Measurements from ENCODE around the gene FHAD1. TPM values are rescaled to one million over a fixed set of nuclear protein-coding genes. Genes with fewer than 3 reads are reported as not detected.

FHAD1 gene
- total and polyA plus RNA-seq, 9 of the 15 experiments (the other 6 are each of a cell fraction or from before 2014, with no cell fraction given) = 0.32 to 2.1 (median 1.5) TPM; not detected in 1

GRCh38 chr1:15332952-15333715, 86.1 kb downstream of the FHAD1 start (continued):
- TF ChIP-seq, protein P1, sequence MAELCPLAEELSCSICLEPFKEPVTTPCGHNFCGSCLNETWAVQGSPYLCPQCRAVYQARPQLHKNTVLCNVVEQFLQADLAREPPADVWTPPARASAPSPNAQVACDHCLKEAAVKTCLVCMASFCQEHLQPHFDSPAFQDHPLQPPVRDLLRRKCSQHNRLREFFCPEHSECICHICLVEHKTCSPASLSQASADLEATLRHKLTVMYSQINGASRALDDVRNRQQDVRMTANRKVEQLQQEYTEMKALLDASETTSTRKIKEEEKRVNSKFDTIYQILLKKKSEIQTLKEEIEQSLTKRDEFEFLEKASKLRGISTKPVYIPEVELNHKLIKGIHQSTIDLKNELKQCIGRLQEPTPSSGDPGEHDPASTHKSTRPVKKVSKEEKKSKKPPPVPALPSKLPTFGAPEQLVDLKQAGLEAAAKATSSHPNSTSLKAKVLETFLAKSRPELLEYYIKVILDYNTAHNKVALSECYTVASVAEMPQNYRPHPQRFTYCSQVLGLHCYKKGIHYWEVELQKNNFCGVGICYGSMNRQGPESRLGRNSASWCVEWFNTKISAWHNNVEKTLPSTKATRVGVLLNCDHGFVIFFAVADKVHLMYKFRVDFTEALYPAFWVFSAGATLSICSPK (IDR thresholded peaks at IDR 0.05; ENCODE audit: borderline replicate concordance) = no peak
- TF ChIP-seq ZNF316 (IDR thresholded peaks at IDR 0.05) = peak; percentile 73
- TF ChIP-seq ZC3H8 (IDR thresholded peaks at IDR 0.05) = no peak
- TF ChIP-seq ZNF408 (CRISPR knock-in tag; IDR thresholded peaks at IDR 0.05; ENCODE audit: low read depth) = no peak
- no peak for TF ChIP-seq PREB (CRISPR knock-in tag; IDR thresholded peaks at IDR 0.05)
- peak; percentile 61 for TF ChIP-seq MAFG (tag; conservative IDR thresholded peaks at IDR 0.05)
- TF ChIP-seq JUN (IDR thresholded peaks at IDR 0.05; ENCODE audit: borderline replicate concordance, low read depth, low read length) = no peak
- no peak for TF ChIP-seq JUN (CRISPR knock-in tag; IDR thresholded peaks at IDR 0.05; ENCODE audit: borderline replicate concordance)

All from K562 (cell line).